ENCODE measurements around the gene INTS14. TPM values are rescaled to one million over a fixed set of nuclear protein-coding genes. Genes with fewer than 3 reads are reported as not detected.

The INTS14 gene
- total and polyA plus RNA-seq, 2 of the 8 experiments (the other 6 are each of a cell fraction or from before 2014, with no cell fraction given) = 33.1 to 33.7 TPM

GRCh38 chr15:65611888-65612615 is 1.1 kb upstream of the INTS14 start:
- FAIRE-seq (no peak), DNase-seq (ENCODE audit: low read depth in 1 of 2, low spot score in 2 of 2) (no peak)
- Histone ChIP-seq H3K9me3 (ENCODE audit: insufficient read depth in 2 of 2, low read depth in 1 of 2, low read length in 1 of 2) (no peaks in the 10 kb centered on the region), H2AK5ac (ENCODE audit: low read depth, low read length) (no peak overlapping the region), H3K79me2 (ENCODE audit: control insufficient read depth in 1 of 2, insufficient read depth in 2 of 2, low read length in 2 of 2) (peaks cover 7 to 31% of the 10 kb centered on the region in 2 experiments), H2BK12ac (ENCODE audit: low read depth, low read length) (peak overlapping the region; percentile 61; the same call in 1 of the 2 replicates), H3K4me1 (replicated peaks in 1 of 4; ENCODE audit: control insufficient read depth in 3 of 4, insufficient read depth in 4 of 4, low read length in 3 of 4) (peaks cover 6 to 8% (median 8%) of the 10 kb centered on the region in 4 experiments; a peak in 6 of 7 replicates), H3K36me3 (ENCODE audit: control insufficient read depth in 2 of 4, insufficient read depth in 4 of 4, low read length in 3 of 4) (no peaks in the 10 kb centered on the region), H3K79me1 (ENCODE audit: low read depth, low read length) (0 out of 2 replicates have a peak, but pooled peaks cover 4% of the 10 kb centered on the region), H3K27ac (ENCODE audit: low read depth, low read length) (peak overlapping the region; percentile 85), H3K23me2 (ENCODE audit: low read depth, low read length) (peaks cover 4% of the 10 kb centered on the region; the same call in 1 of the 2 replicates), H3K14ac (ENCODE audit: insufficient read length) (no peak overlapping the region), H4K20me1 (replicated peaks in 1 of 2; ENCODE audit: control insufficient read depth in 1 of 2, insufficient read depth in 2 of 2, low read length in 2 of 2) (peaks cover 0 to 2% of the 10 kb centered on the region in 2 experiments), H3K27me3 (replicated peaks in 1 of 4; ENCODE audit: control insufficient read depth in 3 of 4, extremely low read depth in 1 of 4, insufficient read depth in 3 of 4, low read length in 3 of 4) (no peaks in the 10 kb centered on the region), H4K5ac (ENCODE audit: insufficient read length, low read depth, low read length) (peak overlapping the region; percentile 41), H3K9ac (replicated peaks in 1 of 4; ENCODE audit: extremely low read depth in 1 of 4, low read depth in 3 of 4, low read length in 3 of 4) (peak overlapping the region; percentile 9 to 70 (median 64); a peak in 6 of 7 replicates), H4K8ac (ENCODE audit: extremely low read depth, insufficient read depth, low read length) (peak overlapping the region; percentile 53; the same call in 1 of the 2 replicates), H3K4ac (replicated peaks; ENCODE audit: insufficient read length, low read depth, low read length) (peak overlapping the region; percentile 94), H2AFZ (ENCODE audit: low read length) (peak overlapping the region; percentile 47; the same call in 1 of the 2 replicates), H4K91ac (replicated peaks; ENCODE audit: insufficient read length, low read length) (peak overlapping the region; percentile 86), H3K18ac (ENCODE audit: extremely low read depth, low read length) (no peak overlapping the region; the same call in 1 of the 2 replicates), H2BK20ac (ENCODE audit: low read length) (no peak overlapping the region), H3K23ac (ENCODE audit: insufficient read length) (no peak overlapping the region), H2BK15ac (ENCODE audit: low read length) (peak overlapping the region; percentile 84; the same call in 1 of the 2 replicates), H3K4me2 (ENCODE audit: insufficient read depth in 1 of 2, low read depth in 2 of 2, low read length in 2 of 2) (peak overlapping the region; percentile 71 to 91), H3K56ac (replicated peaks; ENCODE audit: insufficient read length, low read depth, low read length) (no peak overlapping the region), H3K4me3 (ENCODE audit: extremely low read depth in 1 of 4, insufficient read depth in 2 of 4, low read depth in 3 of 4, low read length in 4 of 4) (peak overlapping the region; percentile 43 to 98 (median 93)), H2BK120ac (replicated peaks; ENCODE audit: low read depth, low read length) (peak overlapping the region; percentile 76), H2BK5ac (ENCODE audit: low read depth, low read length) (peak overlapping the region; percentile 96)
- POLR2A ChIA-PET (ENCODE audit: partially characterized antibody) = interaction anchor here (0.8 to 3.2 kb wide), 11 partner anchors 10 to 258 kb away, joined by 3 to 25 read pairs (median 7); partner anchors contain the start of genes RAB11A and SLC24A1
- CTCF ChIA-PET (ENCODE audit: partially characterized antibody) = interaction anchor here (0.6 to 2.0 kb wide), 8 partner anchors 14 to 638 kb away, joined by 3 to 8 read pairs (median 4); no protein-coding TSS in a partner anchor
- WGBS, 2 experiments (ENCODE audit: extremely low coverage in 1 of 2, insufficient coverage in 1 of 2, insufficient read length in 1 of 2, insufficient replicate concordance in 2 of 2, low coverage in 1 of 2, low lambda C conversion rate in 2 of 2, missing lambda C conversion rate in 1 of 2) = 89% methylated on average over 5 of the region's 5 CpGs; no CpG with 5 or more reads in 1 of the 2 experiments
- TF ChIP-seq GABPA (IDR thresholded peaks at IDR 0.05; ENCODE audit: borderline replicate concordance, insufficient read depth, low read length) = no peak
- TF ChIP-seq POU5F1 (IDR thresholded peaks at IDR 0.05; ENCODE audit: low read depth, low read length) = no peak
